Astrocyte of the cerebellum (primary cell): ENCODE measurements around the gene ZP3.

Experiments used
- DNase-seq: peaks from one replicate; pipeline ENCODE4 v3.0.0-alpha.2; 2011; ENCODE audit warnings: low read depth
- H3K4me3 ChIP-seq: 2 replicates; pipeline ENCODE4 v1.5.1; 2011; ENCODE audit warnings: mild to moderate bottlenecking, low read depth, low read length, moderate library complexity
- in situ Hi-C: cut with HindIII; loops from 2 replicates; pipeline ENCODE4 v1.10.0; 2017; ENCODE audit warnings: low sequenced_read_pairs
- TF ChIP-seq, protein P1 (sequence below): IDR thresholded peaks from 2 replicates; pipeline ENCODE4 v1.5.1; 2012; ENCODE audit warnings: low read length, low read depth, moderate library complexity, mild to moderate bottlenecking; ENCODE audit errors: missing control alignments

Gene ZP3

DNA sequence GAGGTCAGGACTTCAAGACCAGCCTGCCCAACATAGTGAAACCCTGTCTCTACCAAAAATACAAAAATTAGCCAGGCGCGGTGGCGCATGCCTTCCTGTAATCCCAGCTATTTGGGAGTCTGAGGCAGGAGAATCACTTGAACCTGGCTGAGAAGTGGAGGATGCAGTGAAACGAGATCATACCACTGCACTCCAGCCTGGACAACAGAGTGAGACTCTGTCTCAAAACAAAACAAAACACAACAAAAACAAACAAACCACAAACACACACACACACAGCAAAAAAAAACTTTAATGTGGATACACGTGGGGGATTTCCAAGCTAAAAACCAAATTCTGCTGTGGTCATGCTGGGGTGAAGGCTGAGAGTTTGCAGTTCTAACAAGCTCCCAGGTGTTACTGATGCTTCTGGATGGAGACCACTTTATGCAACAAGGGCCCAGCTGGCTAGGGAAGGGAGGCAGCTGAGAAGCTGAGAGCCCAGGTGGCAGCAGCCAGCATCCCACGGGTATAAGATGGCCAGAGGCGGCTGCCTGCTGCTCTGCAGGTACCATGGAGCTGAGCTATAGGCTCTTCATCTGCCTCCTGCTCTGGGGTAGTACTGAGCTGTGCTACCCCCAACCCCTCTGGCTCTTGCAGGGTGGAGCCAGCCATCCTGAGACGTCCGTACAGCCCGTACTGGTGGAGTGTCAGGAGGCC lies at the start of gene ZP3:
ZP3 (plus strand) TSS at position 538 of the 699 bp plus-strand sequence; CDS start at position 553, 15 bp downstream.
- DNase-seq, result no peak
- TF ChIP-seq, protein P1, sequence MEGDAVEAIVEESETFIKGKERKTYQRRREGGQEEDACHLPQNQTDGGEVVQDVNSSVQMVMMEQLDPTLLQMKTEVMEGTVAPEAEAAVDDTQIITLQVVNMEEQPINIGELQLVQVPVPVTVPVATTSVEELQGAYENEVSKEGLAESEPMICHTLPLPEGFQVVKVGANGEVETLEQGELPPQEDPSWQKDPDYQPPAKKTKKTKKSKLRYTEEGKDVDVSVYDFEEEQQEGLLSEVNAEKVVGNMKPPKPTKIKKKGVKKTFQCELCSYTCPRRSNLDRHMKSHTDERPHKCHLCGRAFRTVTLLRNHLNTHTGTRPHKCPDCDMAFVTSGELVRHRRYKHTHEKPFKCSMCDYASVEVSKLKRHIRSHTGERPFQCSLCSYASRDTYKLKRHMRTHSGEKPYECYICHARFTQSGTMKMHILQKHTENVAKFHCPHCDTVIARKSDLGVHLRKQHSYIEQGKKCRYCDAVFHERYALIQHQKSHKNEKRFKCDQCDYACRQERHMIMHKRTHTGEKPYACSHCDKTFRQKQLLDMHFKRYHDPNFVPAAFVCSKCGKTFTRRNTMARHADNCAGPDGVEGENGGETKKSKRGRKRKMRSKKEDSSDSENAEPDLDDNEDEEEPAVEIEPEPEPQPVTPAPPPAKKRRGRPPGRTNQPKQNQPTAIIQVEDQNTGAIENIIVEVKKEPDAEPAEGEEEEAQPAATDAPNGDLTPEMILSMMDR, result no peak
- in situ Hi-C loops, result no loop called here
- H3K4me3 ChIP-seq, result no peak within 1 kb of the TSS

DNA sequence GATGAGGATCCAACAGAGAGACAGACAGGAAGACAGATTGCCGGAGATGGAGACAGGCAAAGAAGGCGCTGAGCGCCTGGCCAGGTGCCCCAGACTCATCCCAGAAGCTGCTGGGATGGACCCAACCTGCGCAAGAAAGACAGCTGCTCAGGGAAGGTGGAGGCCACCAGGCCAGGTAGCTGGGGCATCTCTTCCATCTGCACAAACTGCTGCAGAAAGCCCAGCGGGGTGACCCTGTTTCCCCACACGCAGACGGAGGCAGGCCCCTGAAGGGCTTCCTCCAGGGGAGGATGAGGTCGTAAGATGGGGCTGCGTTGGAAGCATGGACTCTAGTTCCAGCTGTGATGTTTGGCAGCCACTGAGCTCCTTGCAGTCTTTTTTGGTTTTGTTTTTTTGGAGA lies 49.5 kb upstream of the ZP3 start:
- no peak for DNase-seq
- no peak overlapping the region for H3K4me3 ChIP-seq
- in situ Hi-C loops, result no loop called here
- TF ChIP-seq, protein P1, result no peak

DNA sequence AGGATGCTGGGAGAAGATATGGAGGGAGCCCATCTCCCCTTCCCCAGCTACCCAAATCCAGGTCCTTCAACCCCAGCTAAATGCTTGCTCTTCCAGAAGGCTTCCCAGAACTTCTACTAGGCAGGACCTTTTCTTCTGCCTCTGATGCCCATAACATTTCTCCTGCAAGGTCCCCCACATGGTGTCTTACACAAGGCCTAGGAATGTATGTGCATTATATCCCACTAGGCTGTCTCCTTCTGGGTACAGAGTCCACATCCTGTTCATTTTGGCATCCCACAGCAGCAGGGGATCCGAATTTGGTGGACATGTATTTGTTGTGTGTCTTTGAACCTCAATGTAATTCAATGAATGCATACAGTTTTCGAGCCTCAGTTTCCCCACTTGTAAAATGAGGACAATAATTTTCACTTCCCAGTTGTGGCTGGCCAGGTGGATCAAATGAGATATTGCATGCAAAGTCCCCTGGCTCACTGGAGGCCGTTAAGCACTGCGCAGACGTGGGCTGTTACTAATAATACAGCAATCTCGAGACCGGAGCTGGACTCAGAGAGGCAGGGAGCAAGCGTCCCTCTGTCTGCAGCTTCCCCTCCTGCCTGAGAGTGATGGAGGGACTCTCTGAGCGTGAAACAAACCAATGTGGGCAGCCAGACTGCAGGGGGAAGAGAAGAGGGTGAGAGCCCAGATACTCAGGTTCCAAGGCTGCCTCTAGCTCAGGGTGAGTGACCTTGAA lies 47.4 kb upstream of the ZP3 start:
- TF ChIP-seq, protein P1, result no peak
- in situ Hi-C loops, result no loop called here
- H3K4me3 ChIP-seq, result no peak overlapping the region
- DNase-seq, result no peak

DNA sequence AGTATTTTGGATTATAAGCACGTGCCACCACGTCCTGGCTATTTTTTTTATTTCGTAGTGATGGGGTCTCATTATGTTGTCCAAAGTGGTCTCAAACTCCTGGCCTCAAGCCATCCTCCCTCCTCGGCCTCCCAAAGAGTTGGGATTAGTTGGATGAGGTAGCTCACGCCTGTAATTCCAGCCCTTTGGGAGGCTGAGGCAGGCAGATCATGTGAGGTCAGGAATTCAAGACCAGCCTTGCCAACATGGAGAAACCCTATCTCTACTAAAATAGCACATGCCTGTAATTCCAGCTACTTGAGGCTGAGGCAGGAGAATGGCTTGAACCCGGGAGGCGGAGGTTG lies 44.2 kb upstream of the ZP3 start:
- TF ChIP-seq, protein P1, result no peak
- H3K4me3 ChIP-seq, result peak overlapping the region; percentile 25
- in situ Hi-C loops, result no loop called here
- no peak for DNase-seq

DNA sequence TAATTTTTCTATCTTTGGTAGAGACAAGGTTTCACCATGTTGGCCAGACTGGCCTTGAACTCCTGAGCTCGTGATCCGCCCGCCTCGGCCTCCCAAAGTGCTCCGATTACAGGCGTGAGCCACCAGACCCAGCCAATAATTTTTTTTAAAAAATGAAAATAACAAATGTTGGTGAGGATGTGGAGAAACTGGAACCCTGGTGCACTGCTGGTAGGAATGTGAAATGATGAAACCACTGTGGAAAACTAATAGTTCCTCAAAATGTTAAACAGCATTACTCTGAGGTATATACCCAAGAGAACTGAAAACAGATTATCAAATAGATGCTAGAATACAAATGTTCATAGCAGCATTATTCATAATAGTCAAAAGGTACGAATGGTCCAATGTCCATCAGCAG lies 42.9 kb upstream of the ZP3 start:
- in situ Hi-C loops, result no loop called here
- TF ChIP-seq, protein P1, result peak; percentile 16
- DNase-seq, result no peak

DNA sequence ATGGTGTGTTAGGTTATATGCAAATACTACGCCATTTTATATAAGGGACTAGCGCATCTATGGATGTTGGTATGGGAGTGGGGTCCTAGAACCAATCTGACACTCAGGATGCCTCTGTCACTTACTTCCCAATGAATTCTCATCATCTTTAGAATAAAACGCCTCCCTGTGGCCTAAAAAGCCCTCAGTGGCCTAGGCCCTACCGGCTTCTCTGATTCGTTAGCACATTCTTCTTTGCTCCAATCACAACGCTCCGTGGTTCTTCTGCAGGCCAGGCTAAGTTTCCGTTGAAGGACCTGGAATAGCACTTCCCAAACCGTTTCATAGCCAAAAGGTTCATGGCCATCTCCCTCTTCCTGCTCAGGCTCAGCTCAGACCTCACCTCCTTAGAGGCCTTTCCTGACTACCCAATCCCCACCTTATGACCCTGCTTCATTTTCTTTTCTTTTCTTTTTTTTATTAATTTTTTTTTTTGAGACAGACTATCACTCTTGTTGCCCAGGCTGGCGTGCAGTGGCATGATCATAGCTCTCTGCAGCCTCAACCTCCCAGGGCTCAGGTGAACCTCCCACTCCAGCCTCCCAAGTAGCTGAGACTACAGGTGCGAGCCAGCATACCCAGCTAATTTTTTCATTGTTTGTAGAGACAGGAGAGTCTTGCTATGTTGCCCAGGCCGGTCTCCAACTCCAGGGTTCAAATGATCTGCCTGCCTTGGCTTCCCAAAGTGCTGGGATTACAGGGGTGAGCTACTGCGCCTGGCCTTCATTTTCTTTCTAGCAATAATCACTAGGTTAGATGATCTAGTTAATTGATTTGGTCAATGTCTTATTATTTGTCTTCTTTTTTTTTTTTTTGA lies 41.4 kb upstream of the ZP3 start:
- no peak overlapping the region for H3K4me3 ChIP-seq
- DNase-seq, result no peak
- in situ Hi-C loops, result no loop called here
- TF ChIP-seq, protein P1, result no peak

More for the DNA sequence above, 42.9 kb upstream of the ZP3 start:
- H3K4me3 ChIP-seq, result no peak overlapping the region
